ENCODE measurements around the gene NYNRIN. TPM values are rescaled to one million over a fixed set of nuclear protein-coding genes. Genes with fewer than 3 reads are reported as not detected.

The NYNRIN gene
- total RNA-seq, 1 experiment from 2014 or later: 0.31 TPM

DNA sequence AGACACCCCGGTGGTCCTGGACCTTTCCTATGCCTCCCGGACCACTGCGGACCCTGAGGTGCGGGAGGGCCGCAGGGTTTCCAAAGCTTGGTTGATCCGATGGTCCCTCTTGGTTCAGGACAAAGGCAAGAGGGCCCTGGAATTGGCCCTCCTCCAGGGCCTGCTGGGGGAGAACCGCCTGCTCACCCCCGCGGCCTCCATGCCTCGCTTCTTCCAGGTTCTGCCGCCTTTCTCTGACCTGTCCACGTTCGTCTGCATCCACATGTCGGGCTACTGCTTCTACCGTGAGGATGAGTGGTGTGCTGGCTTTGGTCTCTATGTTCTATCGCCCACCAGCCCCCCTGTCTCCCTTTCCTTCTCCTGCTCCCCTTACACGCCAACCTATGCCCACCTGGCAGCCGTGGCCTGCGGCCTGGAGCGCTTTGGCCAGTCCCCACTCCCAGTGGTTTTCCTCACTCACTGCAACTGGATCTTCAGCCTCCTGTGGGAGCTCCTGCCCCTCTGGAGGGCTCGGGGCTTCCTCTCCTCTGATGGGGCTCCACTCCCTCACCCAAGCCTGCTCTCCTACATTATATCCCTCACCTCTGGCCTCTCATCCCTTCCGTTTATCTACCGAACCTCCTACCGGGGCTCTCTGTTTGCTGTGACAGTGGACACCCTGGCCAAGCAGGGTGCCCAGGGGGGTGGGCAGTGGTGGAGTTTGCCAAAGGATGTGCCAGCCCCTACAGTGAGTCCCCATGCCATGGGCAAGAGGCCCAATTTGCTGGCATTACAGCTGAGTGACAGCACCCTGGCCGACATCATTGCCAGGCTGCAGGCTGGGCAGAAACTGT, 16.8 kb downstream of the NYNRIN start:
- TF ChIP-seq SIN3A (IDR thresholded peaks at IDR 0.05; ENCODE audit: borderline replicate concordance, insufficient read depth, low read depth, low read length) (no peak), CTCF (IDR thresholded peaks at IDR 0.05) (no peak), TCF7L2 (IDR thresholded peaks at IDR 0.05; ENCODE audit: low read depth, low read length) (no peak), POLR2AphosphoS5 (IDR thresholded peaks at IDR 0.05; ENCODE audit: low read depth, low read length) (no peak)
- TF ChIP-seq, protein P1, sequence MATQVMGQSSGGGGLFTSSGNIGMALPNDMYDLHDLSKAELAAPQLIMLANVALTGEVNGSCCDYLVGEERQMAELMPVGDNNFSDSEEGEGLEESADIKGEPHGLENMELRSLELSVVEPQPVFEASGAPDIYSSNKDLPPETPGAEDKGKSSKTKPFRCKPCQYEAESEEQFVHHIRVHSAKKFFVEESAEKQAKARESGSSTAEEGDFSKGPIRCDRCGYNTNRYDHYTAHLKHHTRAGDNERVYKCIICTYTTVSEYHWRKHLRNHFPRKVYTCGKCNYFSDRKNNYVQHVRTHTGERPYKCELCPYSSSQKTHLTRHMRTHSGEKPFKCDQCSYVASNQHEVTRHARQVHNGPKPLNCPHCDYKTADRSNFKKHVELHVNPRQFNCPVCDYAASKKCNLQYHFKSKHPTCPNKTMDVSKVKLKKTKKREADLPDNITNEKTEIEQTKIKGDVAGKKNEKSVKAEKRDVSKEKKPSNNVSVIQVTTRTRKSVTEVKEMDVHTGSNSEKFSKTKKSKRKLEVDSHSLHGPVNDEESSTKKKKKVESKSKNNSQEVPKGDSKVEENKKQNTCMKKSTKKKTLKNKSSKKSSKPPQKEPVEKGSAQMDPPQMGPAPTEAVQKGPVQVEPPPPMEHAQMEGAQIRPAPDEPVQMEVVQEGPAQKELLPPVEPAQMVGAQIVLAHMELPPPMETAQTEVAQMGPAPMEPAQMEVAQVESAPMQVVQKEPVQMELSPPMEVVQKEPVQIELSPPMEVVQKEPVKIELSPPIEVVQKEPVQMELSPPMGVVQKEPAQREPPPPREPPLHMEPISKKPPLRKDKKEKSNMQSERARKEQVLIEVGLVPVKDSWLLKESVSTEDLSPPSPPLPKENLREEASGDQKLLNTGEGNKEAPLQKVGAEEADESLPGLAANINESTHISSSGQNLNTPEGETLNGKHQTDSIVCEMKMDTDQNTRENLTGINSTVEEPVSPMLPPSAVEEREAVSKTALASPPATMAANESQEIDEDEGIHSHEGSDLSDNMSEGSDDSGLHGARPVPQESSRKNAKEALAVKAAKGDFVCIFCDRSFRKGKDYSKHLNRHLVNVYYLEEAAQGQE (IDR thresholded peaks at IDR 0.05; ENCODE audit: insufficient read depth in 1 of 2, low read depth in 2 of 2, low read length in 1 of 2): no peak
- no peaks in the 10 kb centered on the region for H3K27me3 ChIP-seq (ENCODE audit: control insufficient read depth, insufficient read depth, low read length)
- ATAC-seq (no peak), DNase-seq (ENCODE audit: low read depth, low spot score) (no peak)
- no peak overlapping the region for H3K4me3 ChIP-seq (ENCODE audit: low read depth in 2 of 2, low read length in 2 of 2)
- BruUV-seq (replicated peaks): no TSS peak
- intact Hi-C loops (cut with micrococcal nuclease; ENCODE audit: unreplicated experiment) (no loop called here), in situ Hi-C loops (cut with HindIII; ENCODE audit: low pct_unique_long_range_greater_than_20kb, low sequenced_read_pairs) (no loop called here)
- H3K4me1 ChIP-seq (ENCODE audit: control insufficient read depth, insufficient read depth, low read length): no peaks in the 10 kb centered on the region
- ChIA-PET CTCF (no interaction called here), POLR2A (no interaction called here)
- H3K36me3 ChIP-seq (ENCODE audit: control insufficient read depth, insufficient read depth, low read length): no peaks in the 10 kb centered on the region
- no peaks in the 10 kb centered on the region for H3K9me3 ChIP-seq (ENCODE audit: control insufficient read depth, insufficient read depth, low read depth, low read length)
- no peak overlapping the region for H3K27ac ChIP-seq (ENCODE audit: low read length)

- no TSS peak for BruUV-seq (replicated peaks)
- intact Hi-C loops (cut with micrococcal nuclease; ENCODE audit: unreplicated experiment): no loop called here
- H3K9me3 ChIP-seq (ENCODE audit: control insufficient read depth, insufficient read depth, low read depth, low read length): no peaks in the 10 kb centered on the region
Measured at GRCh38 chr14:24416254-24416931, 17.6 kb downstream of the NYNRIN start.

More at GRCh38 chr14:24416254-24416931, 17.6 kb downstream of the NYNRIN start:
- ATAC-seq: no peak
- H3K27me3 ChIP-seq (ENCODE audit: control insufficient read depth, insufficient read depth, low read length): no peaks in the 10 kb centered on the region
- TF ChIP-seq SIN3A (IDR thresholded peaks at IDR 0.05; ENCODE audit: borderline replicate concordance, insufficient read depth, low read depth, low read length) (no peak), TCF7L2 (IDR thresholded peaks at IDR 0.05; ENCODE audit: low read depth, low read length) (no peak), POLR2AphosphoS5 (IDR thresholded peaks at IDR 0.05; ENCODE audit: low read depth, low read length) (no peak), CTCF (IDR thresholded peaks at IDR 0.05) (no peak)
- TF ChIP-seq, protein P1 (IDR thresholded peaks at IDR 0.05; ENCODE audit: insufficient read depth in 1 of 2, low read depth in 2 of 2, low read length in 1 of 2): no peak
- ChIA-PET POLR2A (no interaction called here), CTCF (no interaction called here)
- H3K4me1 ChIP-seq (ENCODE audit: control insufficient read depth, insufficient read depth, low read length): no peaks in the 10 kb centered on the region
- no peak overlapping the region for H3K4me3 ChIP-seq (ENCODE audit: low read depth in 2 of 2, low read length in 2 of 2)
- no peaks in the 10 kb centered on the region for H3K36me3 ChIP-seq (ENCODE audit: control insufficient read depth, insufficient read depth, low read length)
- in situ Hi-C loops (cut with HindIII; ENCODE audit: low pct_unique_long_range_greater_than_20kb, low sequenced_read_pairs): no loop called here
- H3K27ac ChIP-seq (ENCODE audit: low read length): no peak overlapping the region
- no peak for DNase-seq (ENCODE audit: low read depth, low spot score)
